ENCODE results near the gene ELF4.

The ELF4 gene

GRCh38 chrX:130047416-130047815 is 62.9 kb downstream of the ELF4 start:
- Histone ChIP-seq H3K36me3 (ENCODE audit: insufficient read depth, low read length) (peaks cover 5% of the 10 kb centered on the region; the same call in 1 of the 2 replicates), H2AFZ (ENCODE audit: low read length, unreplicated experiment) (no peak overlapping the region), H3K27me3 (ENCODE audit: insufficient read depth, low read length) (no peaks in the 10 kb centered on the region), H3K27ac (ENCODE audit: low read depth, low read length) (no peak overlapping the region), H3K4me3 (ENCODE audit: low read depth, low read length) (no peak overlapping the region), H3K79me2 (ENCODE audit: control insufficient read depth, insufficient read depth, low read length, unreplicated experiment) (no peaks in the 10 kb centered on the region), H3K4me1 (ENCODE audit: control insufficient read depth, insufficient read depth, low read length, unreplicated experiment) (no peaks in the 10 kb centered on the region)

- Histone ChIP-seq H2AFZ (ENCODE audit: low read length, unreplicated experiment) (no peak overlapping the region), H3K4me1 (ENCODE audit: control insufficient read depth, insufficient read depth, low read length, unreplicated experiment) (no peaks in the 10 kb centered on the region), H3K27me3 (ENCODE audit: insufficient read depth, low read length) (no peaks in the 10 kb centered on the region), H3K27ac (ENCODE audit: low read depth, low read length) (no peak overlapping the region), H3K36me3 (ENCODE audit: insufficient read depth, low read length) (no peaks in the 10 kb centered on the region), H3K4me3 (ENCODE audit: low read depth, low read length) (no peak overlapping the region), H3K79me2 (ENCODE audit: control insufficient read depth, insufficient read depth, low read length, unreplicated experiment) (no peaks in the 10 kb centered on the region)
Observed at GRCh38 chrX:130039847-130040246, 70.5 kb downstream of the ELF4 start.

GRCh38 chrX:130034178-130034577 is 76.1 kb downstream of the ELF4 start:
- Histone ChIP-seq H3K4me3 (ENCODE audit: low read depth, low read length) (no peak overlapping the region), H3K27ac (ENCODE audit: low read depth, low read length) (no peak overlapping the region), H3K36me3 (ENCODE audit: insufficient read depth, low read length) (no peaks in the 10 kb centered on the region)

GRCh38 chrX:130032552-130032951 is 77.7 kb downstream of the ELF4 start:
- H3K4me3 ChIP-seq (ENCODE audit: low read depth, low read length): no peak overlapping the region
- no peak overlapping the region for H3K27ac ChIP-seq (ENCODE audit: low read depth, low read length)
- no peak overlapping the region for H2AFZ ChIP-seq (ENCODE audit: low read length, unreplicated experiment)

More at GRCh38 chrX:130034178-130034577, 76.1 kb downstream of the ELF4 start:
- no peak overlapping the region for H2AFZ ChIP-seq (ENCODE audit: low read length, unreplicated experiment)
- H3K79me2 ChIP-seq (ENCODE audit: control insufficient read depth, insufficient read depth, low read length, unreplicated experiment): no peaks in the 10 kb centered on the region
- no peaks in the 10 kb centered on the region for H3K27me3 ChIP-seq (ENCODE audit: insufficient read depth, low read length)
- H3K4me1 ChIP-seq (ENCODE audit: control insufficient read depth, insufficient read depth, low read length, unreplicated experiment): no peaks in the 10 kb centered on the region

GRCh38 chrX:130030826-130031225 is 79.5 kb downstream of the ELF4 start:
- peaks cover 3% of the 10 kb centered on the region; the same call in 1 of the 2 replicates for H3K36me3 ChIP-seq (ENCODE audit: insufficient read depth, low read length)
- H3K4me1 ChIP-seq (ENCODE audit: control insufficient read depth, insufficient read depth, low read length, unreplicated experiment): no peaks in the 10 kb centered on the region

More at GRCh38 chrX:130032552-130032951, 77.7 kb downstream of the ELF4 start:
- Histone ChIP-seq H3K36me3 (ENCODE audit: insufficient read depth, low read length) (no peaks in the 10 kb centered on the region), H3K4me1 (ENCODE audit: control insufficient read depth, insufficient read depth, low read length, unreplicated experiment) (no peaks in the 10 kb centered on the region), H3K79me2 (ENCODE audit: control insufficient read depth, insufficient read depth, low read length, unreplicated experiment) (no peaks in the 10 kb centered on the region), H3K27me3 (ENCODE audit: insufficient read depth, low read length) (no peaks in the 10 kb centered on the region)

GRCh38 chrX:130028196-130028595 is 82.1 kb downstream of the ELF4 start:
- peaks cover 3% of the 10 kb centered on the region; the same call in 1 of the 2 replicates for H3K36me3 ChIP-seq (ENCODE audit: insufficient read depth, low read length)
- H2AFZ ChIP-seq (ENCODE audit: low read length, unreplicated experiment): no peak overlapping the region

More at GRCh38 chrX:130030826-130031225, 79.5 kb downstream of the ELF4 start:
- Histone ChIP-seq H3K79me2 (ENCODE audit: control insufficient read depth, insufficient read depth, low read length, unreplicated experiment) (no peaks in the 10 kb centered on the region), H2AFZ (ENCODE audit: low read length, unreplicated experiment) (no peak overlapping the region), H3K27ac (ENCODE audit: low read depth, low read length) (no peak overlapping the region), H3K27me3 (ENCODE audit: insufficient read depth, low read length) (no peaks in the 10 kb centered on the region), H3K4me3 (ENCODE audit: low read depth, low read length) (no peak overlapping the region)

GRCh38 chrX:130027569-130027968 is 82.7 kb downstream of the ELF4 start:
- no peak overlapping the region for H3K27ac ChIP-seq (ENCODE audit: low read depth, low read length)
- no peak overlapping the region for H2AFZ ChIP-seq (ENCODE audit: low read length, unreplicated experiment)
- H3K79me2 ChIP-seq (ENCODE audit: control insufficient read depth, insufficient read depth, low read length, unreplicated experiment): no peaks in the 10 kb centered on the region
- no peaks in the 10 kb centered on the region for H3K27me3 ChIP-seq (ENCODE audit: insufficient read depth, low read length)
- H3K4me1 ChIP-seq (ENCODE audit: control insufficient read depth, insufficient read depth, low read length, unreplicated experiment): no peaks in the 10 kb centered on the region
- H3K36me3 ChIP-seq (ENCODE audit: insufficient read depth, low read length): peaks cover 3% of the 10 kb centered on the region; the same call in 1 of the 2 replicates
- no peak overlapping the region for H3K4me3 ChIP-seq (ENCODE audit: low read depth, low read length)

More at GRCh38 chrX:130028196-130028595, 82.1 kb downstream of the ELF4 start:
- H3K27me3 ChIP-seq (ENCODE audit: insufficient read depth, low read length): no peaks in the 10 kb centered on the region
- H3K27ac ChIP-seq (ENCODE audit: low read depth, low read length): no peak overlapping the region
- no peak overlapping the region for H3K4me3 ChIP-seq (ENCODE audit: low read depth, low read length)
- H3K4me1 ChIP-seq (ENCODE audit: control insufficient read depth, insufficient read depth, low read length, unreplicated experiment): no peaks in the 10 kb centered on the region
- no peaks in the 10 kb centered on the region for H3K79me2 ChIP-seq (ENCODE audit: control insufficient read depth, insufficient read depth, low read length, unreplicated experiment)

GRCh38 chrX:130025256-130025655 is 85.0 kb downstream of the ELF4 start:
- H2AFZ ChIP-seq (ENCODE audit: low read length, unreplicated experiment): no peak overlapping the region
- no peak overlapping the region for H3K4me3 ChIP-seq (ENCODE audit: low read depth, low read length)
- no peaks in the 10 kb centered on the region for H3K27me3 ChIP-seq (ENCODE audit: insufficient read depth, low read length)
- H3K4me1 ChIP-seq (ENCODE audit: control insufficient read depth, insufficient read depth, low read length, unreplicated experiment): no peaks in the 10 kb centered on the region
- H3K27ac ChIP-seq (ENCODE audit: low read depth, low read length): no peak overlapping the region
- peaks cover 3% of the 10 kb centered on the region; the same call in 1 of the 2 replicates for H3K36me3 ChIP-seq (ENCODE audit: insufficient read depth, low read length)
- no peaks in the 10 kb centered on the region for H3K79me2 ChIP-seq (ENCODE audit: control insufficient read depth, insufficient read depth, low read length, unreplicated experiment)

- Histone ChIP-seq H2AFZ (ENCODE audit: low read length, unreplicated experiment) (no peak overlapping the region), H3K4me3 (ENCODE audit: low read depth, low read length) (no peak overlapping the region), H3K27me3 (ENCODE audit: insufficient read depth, low read length) (no peaks in the 10 kb centered on the region), H3K4me1 (ENCODE audit: control insufficient read depth, insufficient read depth, low read length, unreplicated experiment) (peaks cover 3% of the 10 kb centered on the region), H3K79me2 (ENCODE audit: control insufficient read depth, insufficient read depth, low read length, unreplicated experiment) (no peaks in the 10 kb centered on the region), H3K36me3 (ENCODE audit: insufficient read depth, low read length) (peaks cover 3% of the 10 kb centered on the region; the same call in 1 of the 2 replicates), H3K27ac (ENCODE audit: low read depth, low read length) (no peak overlapping the region)
Observed at GRCh38 chrX:130024127-130024526, 86.2 kb downstream of the ELF4 start.

GRCh38 chrX:130020661-130021324 is 89.5 kb downstream of the ELF4 start:
- no peak overlapping the region for H3K27ac ChIP-seq (ENCODE audit: low read depth, low read length)
- H3K79me2 ChIP-seq (ENCODE audit: control insufficient read depth, insufficient read depth, low read length, unreplicated experiment): no peaks in the 10 kb centered on the region
- peaks cover 8% of the 10 kb centered on the region for H3K4me1 ChIP-seq (ENCODE audit: control insufficient read depth, insufficient read depth, low read length, unreplicated experiment)
- no peaks in the 10 kb centered on the region; the same call in 1 of the 2 replicates for H3K36me3 ChIP-seq (ENCODE audit: insufficient read depth, low read length)
- no peak overlapping the region for H3K4me3 ChIP-seq (ENCODE audit: low read depth, low read length)
- H2AFZ ChIP-seq (ENCODE audit: low read length, unreplicated experiment): no peak overlapping the region
- H3K27me3 ChIP-seq (ENCODE audit: insufficient read depth, low read length): no peaks in the 10 kb centered on the region

GRCh38 chrX:130018143-130018542 is 92.2 kb downstream of the ELF4 start:
- H2AFZ ChIP-seq (ENCODE audit: low read length, unreplicated experiment): no peak overlapping the region
- H3K4me3 ChIP-seq (ENCODE audit: low read depth, low read length): no peak overlapping the region
- H3K27ac ChIP-seq (ENCODE audit: low read depth, low read length): no peak overlapping the region
- H3K27me3 ChIP-seq (ENCODE audit: insufficient read depth, low read length): no peaks in the 10 kb centered on the region
- H3K79me2 ChIP-seq (ENCODE audit: control insufficient read depth, insufficient read depth, low read length, unreplicated experiment): no peaks in the 10 kb centered on the region
- H3K36me3 ChIP-seq (ENCODE audit: insufficient read depth, low read length): no peaks in the 10 kb centered on the region; the same call in 1 of the 2 replicates
- H3K4me1 ChIP-seq (ENCODE audit: control insufficient read depth, insufficient read depth, low read length, unreplicated experiment): peaks cover 8% of the 10 kb centered on the region

Data from ACC112 (cell line).